ENCODE data around the gene VEZT.

DNA sequence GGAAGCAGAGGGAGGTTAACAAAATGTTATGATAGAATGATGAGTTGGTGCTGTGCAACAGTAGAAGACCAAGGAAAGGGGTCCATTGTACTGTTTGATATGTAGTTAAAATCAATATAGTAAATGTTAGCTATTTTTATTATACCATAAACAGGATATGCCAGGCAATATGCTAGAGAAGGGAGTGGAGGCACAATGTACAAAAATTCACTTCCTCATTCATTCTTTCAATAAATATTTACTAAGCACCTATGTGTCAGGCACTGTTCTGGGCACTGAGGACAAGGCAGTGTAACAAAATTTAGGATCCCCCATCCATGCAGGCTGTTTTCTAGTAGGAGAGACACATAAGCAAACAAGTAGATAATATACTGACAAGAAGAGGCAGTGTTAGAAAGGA, 25.3 kb upstream of the VEZT start:
- no peak for TF ChIP-seq EZH2 (IDR thresholded peaks at IDR 0.05; ENCODE audit: borderline replicate concordance, low read depth, low read length, poor library complexity, severe bottlenecking)
- TF ChIP-seq, protein P1, sequence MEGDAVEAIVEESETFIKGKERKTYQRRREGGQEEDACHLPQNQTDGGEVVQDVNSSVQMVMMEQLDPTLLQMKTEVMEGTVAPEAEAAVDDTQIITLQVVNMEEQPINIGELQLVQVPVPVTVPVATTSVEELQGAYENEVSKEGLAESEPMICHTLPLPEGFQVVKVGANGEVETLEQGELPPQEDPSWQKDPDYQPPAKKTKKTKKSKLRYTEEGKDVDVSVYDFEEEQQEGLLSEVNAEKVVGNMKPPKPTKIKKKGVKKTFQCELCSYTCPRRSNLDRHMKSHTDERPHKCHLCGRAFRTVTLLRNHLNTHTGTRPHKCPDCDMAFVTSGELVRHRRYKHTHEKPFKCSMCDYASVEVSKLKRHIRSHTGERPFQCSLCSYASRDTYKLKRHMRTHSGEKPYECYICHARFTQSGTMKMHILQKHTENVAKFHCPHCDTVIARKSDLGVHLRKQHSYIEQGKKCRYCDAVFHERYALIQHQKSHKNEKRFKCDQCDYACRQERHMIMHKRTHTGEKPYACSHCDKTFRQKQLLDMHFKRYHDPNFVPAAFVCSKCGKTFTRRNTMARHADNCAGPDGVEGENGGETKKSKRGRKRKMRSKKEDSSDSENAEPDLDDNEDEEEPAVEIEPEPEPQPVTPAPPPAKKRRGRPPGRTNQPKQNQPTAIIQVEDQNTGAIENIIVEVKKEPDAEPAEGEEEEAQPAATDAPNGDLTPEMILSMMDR (conservative IDR thresholded peaks at IDR 0.05; ENCODE audit: low read depth, low read length) = no peak

All from A673 (cell line).